ENCODE results near the gene ACTR3C. TPM values are rescaled to one million over a fixed set of nuclear protein-coding genes. Genes with fewer than 3 reads are reported as not detected.
"Not testable (repeated sequence)": the region's sequence is repeated elsewhere in the genome, so short reads cannot be mapped to it uniquely, and the experiment has no call there.

The ACTR3C gene
- total RNA-seq, 1 donor from 2014 or later, result 0.49 TPM

DNA sequence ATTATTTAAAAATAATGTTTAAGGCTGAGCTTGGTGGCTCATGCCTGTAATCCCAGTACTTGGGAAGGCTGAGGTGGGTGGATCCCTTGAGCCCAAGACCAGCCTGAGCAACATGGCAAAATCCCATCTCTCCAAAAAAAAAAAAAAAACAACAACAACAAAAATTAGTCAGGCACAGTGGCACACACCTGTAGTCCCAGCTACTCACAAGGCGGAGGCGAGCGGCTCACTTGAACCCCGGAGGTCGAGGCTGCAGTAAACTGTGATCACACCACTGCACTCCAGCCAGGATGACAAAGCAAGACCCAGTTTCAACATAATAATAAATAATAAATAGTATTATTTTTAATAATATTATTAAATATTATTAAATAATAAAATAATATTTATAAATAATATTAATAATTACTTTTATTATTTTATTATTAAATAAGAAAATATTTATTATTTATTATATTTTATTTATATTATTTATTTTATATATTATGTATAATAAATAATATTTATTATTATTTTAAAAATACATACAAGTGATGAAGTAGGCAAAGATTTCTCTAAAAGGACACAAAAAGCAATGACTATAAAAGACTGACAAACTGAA is 8.6 kb downstream of the ACTR3C start:
- no peak overlapping the region for H3K4me3 Mint-ChIP-seq

DNA sequence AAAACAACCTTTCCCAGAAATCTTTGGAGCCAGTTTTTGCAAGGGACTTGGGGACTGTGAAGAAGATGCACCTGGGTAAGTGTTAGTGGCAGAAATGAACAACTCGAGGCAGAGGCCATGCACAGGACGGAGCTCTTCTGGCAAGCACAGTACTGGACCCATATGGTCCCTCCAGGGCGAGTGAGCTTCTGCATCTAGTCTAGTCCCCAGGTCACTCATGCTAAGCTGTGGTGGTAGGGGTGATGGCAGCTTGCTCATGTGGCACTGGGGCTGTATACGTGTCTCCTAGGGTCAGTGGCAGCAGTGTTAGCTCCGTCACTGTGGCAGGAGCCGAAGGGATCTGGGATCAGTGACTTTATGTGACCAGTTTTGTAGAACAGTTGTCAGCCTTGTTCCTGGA is 9.5 kb downstream of the ACTR3C start:
- no peak for TF ChIP-seq CTCF (conservative IDR thresholded peaks at IDR 0.05)
- Mint-ChIP-seq H3K27ac (ENCODE audit: unreplicated experiment) (no peak overlapping the region), H3K4me1 (peaks cover 4% of the 10 kb centered on the region), H3K36me3 (ENCODE audit: low read depth) (no peaks in the 10 kb centered on the region), H3K9me3 (no peaks in the 10 kb centered on the region), H3K4me3 (no peak overlapping the region), H3K27me3 (ENCODE audit: low read depth) (no peaks in the 10 kb centered on the region)
- DNase-seq (ENCODE audit: low read depth, low spot score), result no peak

More for the DNA sequence above, 8.6 kb downstream of the ACTR3C start:
- Mint-ChIP-seq H3K4me1 (peaks cover 4% of the 10 kb centered on the region), H3K27me3 (ENCODE audit: low read depth) (no peaks in the 10 kb centered on the region), H3K27ac (ENCODE audit: unreplicated experiment) (no peak overlapping the region), H3K9me3 (no peaks in the 10 kb centered on the region), H3K36me3 (ENCODE audit: low read depth) (no peaks in the 10 kb centered on the region)
- no peak for DNase-seq (ENCODE audit: low read depth, low spot score)
- TF ChIP-seq CTCF (conservative IDR thresholded peaks at IDR 0.05), result no peak

GRCh38 chr7:150313367-150313809 is 10.0 kb downstream of the ACTR3C start:
- no peaks in the 10 kb centered on the region for H3K36me3 Mint-ChIP-seq (ENCODE audit: low read depth)
- DNase-seq (ENCODE audit: low read depth, low spot score), result no peak
- peaks cover under 1% of the 10 kb centered on the region for H3K27me3 Mint-ChIP-seq (ENCODE audit: low read depth)
- H3K4me3 Mint-ChIP-seq, result no peak overlapping the region
- H3K27ac Mint-ChIP-seq (ENCODE audit: unreplicated experiment), result no peak overlapping the region
- no peaks in the 10 kb centered on the region for H3K9me3 Mint-ChIP-seq
- peaks cover 4% of the 10 kb centered on the region for H3K4me1 Mint-ChIP-seq
- no peak for TF ChIP-seq CTCF (conservative IDR thresholded peaks at IDR 0.05)

GRCh38 chr7:150312649-150313366 is 10.5 kb downstream of the ACTR3C start:
- H3K4me1 Mint-ChIP-seq; H3K36me3 Mint-ChIP-seq (ENCODE audit: low read depth); DNase-seq (ENCODE audit: low read depth, low spot score); H3K4me3 Mint-ChIP-seq; H3K27me3 Mint-ChIP-seq (ENCODE audit: low read depth); H3K9me3 Mint-ChIP-seq; H3K27ac Mint-ChIP-seq (ENCODE audit: unreplicated experiment): not testable (repeated sequence)

DNA sequence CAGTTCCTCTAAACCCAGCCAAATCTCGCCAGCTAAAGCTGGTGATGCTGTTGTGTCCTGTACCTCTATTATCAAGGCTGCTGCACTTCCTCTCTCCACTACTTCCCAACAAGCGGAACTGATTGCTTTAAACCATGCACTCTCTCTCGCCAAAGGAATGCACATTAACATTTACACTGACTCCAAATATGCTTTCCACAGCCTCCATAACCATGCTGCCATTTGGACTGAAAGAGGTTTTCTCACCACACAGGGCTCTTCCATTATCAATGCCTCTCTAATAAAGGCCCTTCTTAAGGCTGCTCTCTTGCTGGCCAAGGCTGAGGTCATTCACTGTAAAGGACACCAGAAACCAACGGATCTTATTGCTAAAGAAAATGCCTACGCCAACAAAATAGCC is 11.6 kb downstream of the ACTR3C start:
- Mint-ChIP-seq H3K27ac (ENCODE audit: unreplicated experiment) (no peak overlapping the region), H3K27me3 (ENCODE audit: low read depth) (peaks cover 4% of the 10 kb centered on the region), H3K4me1 (peaks cover 4% of the 10 kb centered on the region), H3K9me3 (no peaks in the 10 kb centered on the region), H3K4me3 (no peak overlapping the region), H3K36me3 (ENCODE audit: low read depth) (no peaks in the 10 kb centered on the region)
- no peak for TF ChIP-seq CTCF (conservative IDR thresholded peaks at IDR 0.05)
- no peak for DNase-seq (ENCODE audit: low read depth, low spot score)

GRCh38 chr7:150311146-150311545 is 12.2 kb downstream of the ACTR3C start:
- no peak for TF ChIP-seq CTCF (conservative IDR thresholded peaks at IDR 0.05)
- Mint-ChIP-seq H3K36me3 (ENCODE audit: low read depth) (no peaks in the 10 kb centered on the region), H3K27ac (ENCODE audit: unreplicated experiment) (no peak overlapping the region), H3K27me3 (ENCODE audit: low read depth) (peaks cover 4% of the 10 kb centered on the region), H3K4me1 (peaks cover 4% of the 10 kb centered on the region), H3K4me3 (no peak overlapping the region), H3K9me3 (no peaks in the 10 kb centered on the region)
- no peak for DNase-seq (ENCODE audit: low read depth, low spot score)
